H1 (cell line): Measurements from ENCODE around the gene PNLDC1. TPM values are rescaled to one million over a fixed set of nuclear protein-coding genes. Genes with fewer than 3 reads are reported as not detected.

Experiments used
- CHD1 ChIP-seq: IDR thresholded peaks from 2 replicates; pipeline ENCODE4 v1.6.1; 2012; ENCODE audit warnings: low read depth, low read length, improper control_type of control experiment
- CREB1 ChIP-seq: IDR thresholded peaks from 2 replicates; pipeline ENCODE4 v1.6.1; 2012; ENCODE audit warnings: inconsistent platforms
- RBBP5 ChIP-seq: IDR thresholded peaks from 2 replicates; pipeline ENCODE4 v1.7.1; 2012; ENCODE audit warnings: low read depth, mild to moderate bottlenecking, inconsistent platforms, low read length, moderate library complexity, borderline replicate concordance
- SP1 ChIP-seq: IDR thresholded peaks from 2 replicates; pipeline ENCODE4 v1.6.1; 2011; ENCODE audit warnings: low read depth, low read length
- SP4 ChIP-seq: IDR thresholded peaks from 2 replicates; pipeline ENCODE4 v1.6.1; 2012; ENCODE audit warnings: low read length, inconsistent platforms
- TEAD4 ChIP-seq: IDR thresholded peaks from 2 replicates; pipeline ENCODE4 v1.6.1; 2012; ENCODE audit warnings: low read depth, low read length, inconsistent platforms, mixed read lengths
- polyA plus RNA-seq, 7 experiments: library from polyadenylated mRNA; depleted of rRNA in 3 of 7; stranded (reverse) in 5 of 7; unstranded in 2 of 7; fragments of >200 nt in 5 of 7; fragments of 200-250 nt in 2 of 7; gene quantifications; 1 replicate in 5 of 7; 2 replicates in 1 of 7; 4 replicates in 1 of 7; pipeline versions ENCODE4 v1.2.1 to v1.2.3, GENCODE V29; 2011 to 2013; ENCODE audit warnings: missing spikeins in 2 of 7, mixed read lengths in 2 of 7
- total RNA-seq: library from RNA; stranded (reverse); fragmentation: NEBNext Ultra II Directional; extraction: Animal tissue kit (Norgen Biotek cat#: 25700); gene quantifications from 2 replicates; pipeline ENCODE4 v1.2.1, GENCODE V29; 2021

The PNLDC1 gene
- total and polyA plus RNA-seq, 2 of the 8 experiments (the other 6 are each of a cell fraction or from before 2014, with no cell fraction given) = 0.15 to 0.34 TPM

- TF ChIP-seq RBBP5 (no peak), CHD1 (no peak), SP4 (no peak), SP1 (peak; percentile 55; the same call in 1 of the 2 replicates), CREB1 (no peak), TEAD4 (peak; percentile 97)
- TF ChIP-seq, all 59 proteins: peak for 7
Observed at GRCh38 chr6:159760602-159761057, 39.4 kb upstream of the PNLDC1 start (continued).
